Progenitor cell of endocrine pancreas (in vitro differentiated cells): ENCODE results near the gene ARV1. TPM values are rescaled to one million over a fixed set of nuclear protein-coding genes. Genes with fewer than 3 reads are reported as not detected.

Source experiments
- DNase-seq: peaks from one replicate; pipeline ENCODE4 v3.0.0; 2021; ENCODE audit warnings: low spot score; ENCODE audit not compliant: unreplicated experiment
- H3K27ac Mint-ChIP-seq: 2 replicates; pipeline ENCODE4 v1.8.0; 2021; ENCODE audit warnings: mild to moderate bottlenecking, moderate library complexity, mixed read lengths
- H3K27me3 Mint-ChIP-seq: 2 replicates; pipeline ENCODE4 v1.8.0; 2021; ENCODE audit warnings: mixed read lengths
- H3K36me3 Mint-ChIP-seq: 2 replicates; pipeline ENCODE4 v1.8.0; 2022; ENCODE audit warnings: mixed read lengths; ENCODE audit not compliant: insufficient read depth
- H3K4me1 Mint-ChIP-seq: 2 replicates; pipeline ENCODE4 v1.8.0; 2021; ENCODE audit warnings: low read depth, mixed read lengths
- H3K4me3 Mint-ChIP-seq: 2 replicates; pipeline ENCODE4 v1.8.0; 2021; ENCODE audit warnings: low read depth, mild to moderate bottlenecking, moderate library complexity, mixed read lengths
- H3K9me3 Mint-ChIP-seq: 2 replicates; pipeline ENCODE4 v1.8.0; 2021; ENCODE audit warnings: low read depth, mixed read lengths
- total RNA-seq: library from RNA; stranded (reverse); gene quantifications from 2 replicates; pipeline ENCODE4 v1.2.1, GENCODE V29; 2021
- TF ChIP-seq, protein P1 (sequence below): fragments of 200-600 bp; sonication (generic); IDR thresholded peaks from one replicate; pipeline ENCODE4 v1.5.0; 2021; ENCODE audit warnings: antibody characterized with exemption, mild to moderate bottlenecking; ENCODE audit not compliant: unreplicated experiment

The ARV1 gene
- total RNA-seq, 1 donor from 2014 or later = 14.4 TPM

DNA sequence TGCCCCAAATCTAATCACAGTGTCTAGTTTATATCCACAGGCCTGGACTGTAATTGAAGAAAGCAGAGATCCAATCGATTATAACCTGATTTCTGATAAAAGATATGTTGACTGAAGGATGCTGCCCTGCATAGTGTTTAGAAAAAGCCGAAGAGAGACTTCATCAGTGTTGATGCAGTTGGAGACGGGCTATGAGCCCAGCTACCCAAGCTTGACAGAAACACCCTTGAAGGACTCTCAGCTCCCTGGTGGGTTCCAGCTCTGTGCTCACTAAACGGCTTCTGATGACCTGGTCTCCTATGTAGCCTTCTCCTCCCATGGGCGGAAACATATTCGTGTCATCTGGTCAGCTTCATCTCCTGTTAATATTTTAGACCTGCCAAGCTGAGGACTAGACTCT lies 50.9 kb downstream of the ARV1 start:
- DNase-seq = no peak

DNA sequence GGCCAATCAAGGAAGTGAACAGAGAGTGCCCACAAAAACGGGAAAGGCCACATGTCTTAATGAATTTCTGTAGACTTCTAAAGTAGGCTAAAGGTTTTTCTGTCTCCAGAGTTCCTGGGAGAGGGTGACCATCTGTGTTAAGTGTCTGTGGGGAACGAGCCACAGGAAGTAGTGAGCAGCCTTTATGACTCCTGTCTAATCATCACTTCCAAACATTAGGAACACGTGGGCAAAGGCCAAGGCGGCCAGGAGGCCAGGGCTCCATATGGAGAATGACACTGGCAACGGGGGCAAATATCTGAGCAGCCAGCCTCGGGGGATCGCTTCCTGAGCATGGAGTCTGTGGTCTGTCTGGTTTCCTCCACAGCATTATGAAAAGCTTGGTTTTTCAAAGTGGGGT lies 54.1 kb downstream of the ARV1 start:
- no peaks in the 10 kb centered on the region for H3K9me3 Mint-ChIP-seq
- H3K4me3 Mint-ChIP-seq = no peak overlapping the region
- peaks cover 4% of the 10 kb centered on the region for H3K36me3 Mint-ChIP-seq
- no peak for DNase-seq
- peaks cover 12% of the 10 kb centered on the region for H3K4me1 Mint-ChIP-seq
- H3K27ac Mint-ChIP-seq = no peak overlapping the region
- H3K27me3 Mint-ChIP-seq = no peaks in the 10 kb centered on the region
- TF ChIP-seq, protein P1, sequence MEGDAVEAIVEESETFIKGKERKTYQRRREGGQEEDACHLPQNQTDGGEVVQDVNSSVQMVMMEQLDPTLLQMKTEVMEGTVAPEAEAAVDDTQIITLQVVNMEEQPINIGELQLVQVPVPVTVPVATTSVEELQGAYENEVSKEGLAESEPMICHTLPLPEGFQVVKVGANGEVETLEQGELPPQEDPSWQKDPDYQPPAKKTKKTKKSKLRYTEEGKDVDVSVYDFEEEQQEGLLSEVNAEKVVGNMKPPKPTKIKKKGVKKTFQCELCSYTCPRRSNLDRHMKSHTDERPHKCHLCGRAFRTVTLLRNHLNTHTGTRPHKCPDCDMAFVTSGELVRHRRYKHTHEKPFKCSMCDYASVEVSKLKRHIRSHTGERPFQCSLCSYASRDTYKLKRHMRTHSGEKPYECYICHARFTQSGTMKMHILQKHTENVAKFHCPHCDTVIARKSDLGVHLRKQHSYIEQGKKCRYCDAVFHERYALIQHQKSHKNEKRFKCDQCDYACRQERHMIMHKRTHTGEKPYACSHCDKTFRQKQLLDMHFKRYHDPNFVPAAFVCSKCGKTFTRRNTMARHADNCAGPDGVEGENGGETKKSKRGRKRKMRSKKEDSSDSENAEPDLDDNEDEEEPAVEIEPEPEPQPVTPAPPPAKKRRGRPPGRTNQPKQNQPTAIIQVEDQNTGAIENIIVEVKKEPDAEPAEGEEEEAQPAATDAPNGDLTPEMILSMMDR = no peak

More for the DNA sequence above, 50.9 kb downstream of the ARV1 start:
- Mint-ChIP-seq H3K9me3 (no peaks in the 10 kb centered on the region), H3K27ac (no peak overlapping the region), H3K4me1 (peaks cover 19% of the 10 kb centered on the region), H3K27me3 (no peaks in the 10 kb centered on the region), H3K4me3 (no peak overlapping the region), H3K36me3 (no peaks in the 10 kb centered on the region)
- TF ChIP-seq, protein P1 = no peak

DNA sequence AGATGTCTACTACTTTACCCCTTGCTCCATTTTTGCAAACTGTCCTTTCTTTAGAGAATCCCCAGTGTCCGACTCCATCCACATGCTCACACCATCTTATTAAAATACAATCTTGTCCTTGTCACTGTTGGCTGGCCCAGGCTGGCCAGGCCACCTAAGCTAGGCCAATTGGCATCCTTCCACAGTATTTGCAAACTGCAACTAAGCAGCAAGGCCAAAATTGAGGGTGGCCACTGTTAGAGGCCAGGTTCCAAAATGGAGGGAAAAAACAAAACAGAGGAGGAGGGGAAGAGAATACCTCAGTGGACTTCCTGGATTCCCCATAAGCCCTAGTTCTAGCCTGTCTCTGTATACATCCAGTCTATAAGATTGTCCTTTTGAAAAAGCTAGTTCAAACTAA lies 56.9 kb downstream of the ARV1 start:
- Mint-ChIP-seq H3K4me1 (peaks cover 19% of the 10 kb centered on the region), H3K9me3 (no peaks in the 10 kb centered on the region), H3K36me3 (peaks cover 4% of the 10 kb centered on the region), H3K4me3 (no peak overlapping the region), H3K27ac (no peak overlapping the region), H3K27me3 (no peaks in the 10 kb centered on the region)
- TF ChIP-seq, protein P1 = no peak
- no peak for DNase-seq

DNA sequence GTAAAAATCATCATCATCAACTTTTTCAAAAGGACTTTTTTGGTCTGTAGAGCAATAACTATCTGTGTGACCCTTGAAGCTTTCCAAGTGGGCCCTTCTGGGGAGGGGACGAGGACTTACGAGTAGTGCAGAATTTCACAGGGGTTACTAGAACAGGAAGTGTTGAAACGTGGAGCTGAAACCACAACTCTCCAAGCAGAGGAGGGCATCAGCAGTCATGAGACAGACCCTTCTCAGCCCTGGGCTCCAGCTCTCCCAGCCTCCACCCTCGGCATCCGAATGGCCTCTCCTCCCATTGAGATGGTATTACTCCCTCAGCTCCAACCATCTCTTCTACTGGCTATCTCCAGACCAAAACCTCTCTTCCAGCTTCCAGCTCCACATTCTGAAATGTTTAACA lies 57.5 kb downstream of the ARV1 start:
- Mint-ChIP-seq H3K36me3 (peaks cover 4% of the 10 kb centered on the region), H3K4me3 (no peak overlapping the region), H3K4me1 (peaks cover 22% of the 10 kb centered on the region), H3K27ac (peak overlapping the region; percentile 13), H3K9me3 (no peaks in the 10 kb centered on the region), H3K27me3 (no peaks in the 10 kb centered on the region)
- TF ChIP-seq, protein P1 = no peak
- DNase-seq = no peak

DNA sequence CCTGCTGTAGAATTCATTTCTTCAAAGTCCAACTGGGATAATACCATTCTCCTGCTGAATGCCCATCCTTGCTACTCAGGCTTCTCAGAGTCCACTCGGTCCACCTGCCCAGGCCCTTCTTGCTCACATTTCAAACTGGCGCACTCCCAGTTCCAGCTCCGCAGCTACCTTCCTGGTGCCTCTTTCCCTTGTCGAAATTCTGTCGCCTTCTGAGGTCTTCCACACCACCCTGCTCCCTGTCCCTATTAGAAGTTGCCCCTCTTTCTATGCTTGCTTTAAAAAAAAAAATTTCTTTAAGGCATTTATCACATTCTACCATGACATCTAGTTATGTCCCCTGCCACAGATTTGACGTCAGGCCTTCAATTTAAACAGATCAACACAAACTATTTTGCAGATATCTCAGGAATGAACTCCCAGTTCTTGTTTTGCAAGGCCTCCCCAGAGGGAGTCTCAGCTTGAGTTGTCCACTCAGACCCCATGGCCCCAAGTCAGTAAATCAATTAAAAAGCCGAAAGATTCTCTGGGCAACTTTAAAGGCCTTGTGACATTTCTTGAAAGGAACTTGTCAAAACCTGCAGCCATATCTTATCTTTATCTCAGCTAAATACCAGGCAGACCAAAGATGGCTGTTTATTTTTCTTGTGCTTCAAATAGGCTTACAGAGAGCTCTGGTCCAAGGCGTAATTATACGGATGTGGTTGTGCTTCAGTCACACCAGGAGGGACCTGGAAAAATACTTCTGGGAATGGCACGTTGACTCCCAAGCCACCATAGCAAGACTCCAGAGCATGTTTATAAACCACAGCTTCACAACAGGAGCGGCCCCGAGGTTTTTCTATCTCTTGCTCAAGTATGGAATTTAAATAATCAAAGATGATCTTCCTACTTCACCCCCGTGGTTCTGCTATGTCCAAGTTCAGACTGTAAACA lies 59.0 kb downstream of the ARV1 start:
- peaks cover 4% of the 10 kb centered on the region for H3K36me3 Mint-ChIP-seq
- DNase-seq = no peak
- H3K27ac Mint-ChIP-seq = peak overlapping the region; percentile 67
- H3K4me3 Mint-ChIP-seq = peak overlapping the region; percentile 81
- H3K27me3 Mint-ChIP-seq = no peaks in the 10 kb centered on the region
- peaks cover 21% of the 10 kb centered on the region for H3K4me1 Mint-ChIP-seq
- TF ChIP-seq, protein P1 = no peak
- no peaks in the 10 kb centered on the region for H3K9me3 Mint-ChIP-seq
